Coronary artery (tissue), 2 donors: Measurements from ENCODE around the gene CMTR1.

ENCODE experiments used
- DNase-seq: peaks from one replicate; pipeline ENCODE4 v3.0.0-alpha.2; 2017; ENCODE audit warnings: low spot score
- H3K27ac ChIP-seq, 2 donors: fragments of 200-600 bp; sonication (generic); one replicate each; pipeline ENCODE4 v1.5.1; 2016 to 2019
- H3K4me3 ChIP-seq: fragments of 200-600 bp; sonication (generic); 2 replicates; pipeline ENCODE4 v1.5.1; 2016; ENCODE audit warnings: mild to moderate bottlenecking, moderate library complexity
- TF ChIP-seq, protein P1 (sequence below): fragments of 200-600 bp; sonication (generic); IDR thresholded peaks from one replicate; pipeline ENCODE4 v1.5.1; 2019; ENCODE audit warnings: antibody characterized with exemption

Gene CMTR1

DNA sequence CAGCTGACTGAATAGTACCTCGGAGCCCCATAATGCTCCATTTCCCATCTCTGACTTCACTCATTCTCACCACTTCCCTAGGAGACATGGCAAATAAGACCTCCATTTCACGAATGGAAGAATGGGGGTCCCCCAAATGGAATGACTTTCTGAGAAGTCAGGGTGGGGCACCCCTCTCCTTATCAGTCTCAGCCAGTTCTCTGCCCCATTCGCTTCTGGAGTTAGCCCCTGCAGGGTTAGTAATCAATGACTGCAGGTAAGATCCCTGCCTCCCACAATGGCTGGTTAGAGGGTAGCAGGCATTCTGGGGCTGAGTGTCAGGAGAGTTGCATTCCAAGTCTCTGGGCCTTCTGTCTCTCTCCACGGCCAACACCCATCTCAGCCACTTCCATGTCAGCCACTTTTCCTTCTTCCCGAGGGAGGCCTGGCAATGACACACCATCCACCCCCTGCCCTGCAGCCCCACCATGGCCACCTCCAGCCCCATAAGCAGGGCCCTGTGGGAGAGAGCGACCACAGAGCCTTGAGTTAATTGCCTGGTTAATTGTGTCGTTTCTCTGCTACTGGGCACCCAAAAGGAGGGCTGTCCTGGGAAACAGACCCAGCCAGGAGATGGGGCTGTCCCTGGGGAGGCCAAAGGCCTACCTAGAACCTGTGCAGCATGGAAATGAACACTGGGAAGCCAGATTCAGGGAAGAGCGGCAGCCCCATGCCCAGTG, 53.3 kb downstream of the CMTR1 start:
- no peak for DNase-seq
- TF ChIP-seq, protein P1, sequence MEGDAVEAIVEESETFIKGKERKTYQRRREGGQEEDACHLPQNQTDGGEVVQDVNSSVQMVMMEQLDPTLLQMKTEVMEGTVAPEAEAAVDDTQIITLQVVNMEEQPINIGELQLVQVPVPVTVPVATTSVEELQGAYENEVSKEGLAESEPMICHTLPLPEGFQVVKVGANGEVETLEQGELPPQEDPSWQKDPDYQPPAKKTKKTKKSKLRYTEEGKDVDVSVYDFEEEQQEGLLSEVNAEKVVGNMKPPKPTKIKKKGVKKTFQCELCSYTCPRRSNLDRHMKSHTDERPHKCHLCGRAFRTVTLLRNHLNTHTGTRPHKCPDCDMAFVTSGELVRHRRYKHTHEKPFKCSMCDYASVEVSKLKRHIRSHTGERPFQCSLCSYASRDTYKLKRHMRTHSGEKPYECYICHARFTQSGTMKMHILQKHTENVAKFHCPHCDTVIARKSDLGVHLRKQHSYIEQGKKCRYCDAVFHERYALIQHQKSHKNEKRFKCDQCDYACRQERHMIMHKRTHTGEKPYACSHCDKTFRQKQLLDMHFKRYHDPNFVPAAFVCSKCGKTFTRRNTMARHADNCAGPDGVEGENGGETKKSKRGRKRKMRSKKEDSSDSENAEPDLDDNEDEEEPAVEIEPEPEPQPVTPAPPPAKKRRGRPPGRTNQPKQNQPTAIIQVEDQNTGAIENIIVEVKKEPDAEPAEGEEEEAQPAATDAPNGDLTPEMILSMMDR, result no peak
- H3K4me3 ChIP-seq, result no peak overlapping the region
- H3K27ac ChIP-seq, result no peak overlapping the region

DNA sequence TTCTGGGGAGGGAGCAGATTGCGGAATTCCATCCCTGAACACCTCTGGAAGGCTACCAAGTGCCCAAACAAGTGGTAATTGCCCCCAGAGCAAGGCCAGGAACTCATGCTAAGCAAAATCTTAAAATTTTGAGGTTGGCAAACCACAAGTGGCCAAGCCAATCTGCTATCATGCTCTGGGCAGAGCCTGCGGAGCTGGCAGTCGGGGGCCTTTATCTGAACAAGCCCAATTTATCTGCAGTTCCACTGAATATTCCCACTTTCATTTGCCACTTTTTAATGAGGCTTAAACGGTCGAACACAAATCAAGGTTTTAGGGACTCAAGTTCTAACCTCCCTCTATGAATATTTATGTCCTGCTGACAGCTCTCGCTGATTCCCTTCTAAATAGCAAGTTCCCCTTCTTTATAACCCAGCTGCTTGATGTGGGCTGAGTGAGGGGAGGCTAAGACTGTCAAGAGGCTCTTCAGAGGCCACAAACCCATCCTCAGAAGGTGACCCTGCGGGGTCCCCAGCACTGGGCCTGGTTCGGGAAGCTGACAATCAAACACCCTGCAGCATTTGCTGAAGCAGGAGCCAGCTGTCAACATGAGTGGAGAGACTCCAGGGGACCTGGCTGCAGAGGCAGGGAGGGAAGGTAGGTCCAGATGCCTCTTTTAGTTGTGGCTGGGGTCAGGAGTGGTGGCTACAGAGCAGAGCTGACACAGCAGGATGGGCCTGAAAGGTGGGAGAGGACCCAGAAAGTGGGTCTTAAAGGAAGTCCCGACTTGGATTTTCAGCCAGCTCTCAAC, 54.8 kb downstream of the CMTR1 start:
- no peak for DNase-seq
- H3K4me3 ChIP-seq, result no peak overlapping the region
- TF ChIP-seq, protein P1, result no peak
- no peak overlapping the region for H3K27ac ChIP-seq

DNA sequence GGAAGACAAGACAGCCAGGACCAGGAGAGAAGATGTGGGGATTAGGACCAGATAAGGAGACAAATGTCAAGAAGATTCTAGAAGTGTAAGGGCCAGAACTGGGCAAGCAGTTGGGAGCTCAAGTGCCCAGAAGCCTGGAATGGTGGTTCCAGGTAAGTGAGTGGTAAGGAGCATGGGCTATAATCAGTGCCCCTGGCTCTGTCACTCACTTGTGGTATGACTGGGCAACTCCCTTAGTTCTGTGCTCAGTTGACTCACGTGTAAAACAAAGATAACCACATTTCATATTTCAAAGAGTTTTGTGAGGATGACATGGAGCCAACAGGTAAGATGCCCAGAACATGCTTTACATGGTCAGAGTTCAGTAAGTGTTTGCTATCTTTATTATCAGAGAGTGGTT, 55.5 kb downstream of the CMTR1 start:
- Histone ChIP-seq H3K4me3 (no peak overlapping the region), H3K27ac (no peak overlapping the region)
- TF ChIP-seq, protein P1, result no peak
- no peak for DNase-seq

DNA sequence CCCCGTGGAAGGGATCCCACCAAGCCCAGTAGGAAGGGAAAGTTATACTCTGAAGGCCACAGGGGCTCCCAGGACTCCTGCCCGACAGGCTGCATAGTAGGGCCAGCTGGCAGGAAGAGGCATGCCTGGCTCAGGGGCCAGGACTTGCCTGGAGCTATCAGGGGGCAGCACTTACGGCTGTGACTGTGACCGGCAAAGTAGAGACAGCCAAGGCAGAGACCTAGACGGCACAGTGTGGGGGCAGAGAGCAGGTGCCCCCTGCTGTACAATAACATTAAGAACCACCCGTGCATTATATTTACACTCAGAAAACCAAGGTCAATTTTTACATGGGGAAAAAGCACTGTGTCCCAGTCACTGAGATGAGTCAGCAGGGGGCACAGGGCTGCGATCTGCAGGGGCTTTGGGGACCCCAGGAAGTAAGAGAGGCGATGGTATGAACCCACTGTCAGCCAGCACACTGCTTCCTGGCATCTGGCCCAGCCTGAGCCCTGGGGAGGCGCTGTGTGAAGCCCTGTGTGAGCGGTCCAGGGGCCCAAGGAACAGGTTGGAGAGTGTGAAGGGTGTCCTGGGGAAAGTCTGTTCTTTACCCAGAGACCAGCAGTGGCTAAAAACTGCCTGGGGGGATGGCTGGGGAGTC, 56.8 kb downstream of the CMTR1 start:
- TF ChIP-seq, protein P1, result no peak
- Histone ChIP-seq H3K27ac (no peak overlapping the region), H3K4me3 (no peak overlapping the region)
- no peak for DNase-seq

DNA sequence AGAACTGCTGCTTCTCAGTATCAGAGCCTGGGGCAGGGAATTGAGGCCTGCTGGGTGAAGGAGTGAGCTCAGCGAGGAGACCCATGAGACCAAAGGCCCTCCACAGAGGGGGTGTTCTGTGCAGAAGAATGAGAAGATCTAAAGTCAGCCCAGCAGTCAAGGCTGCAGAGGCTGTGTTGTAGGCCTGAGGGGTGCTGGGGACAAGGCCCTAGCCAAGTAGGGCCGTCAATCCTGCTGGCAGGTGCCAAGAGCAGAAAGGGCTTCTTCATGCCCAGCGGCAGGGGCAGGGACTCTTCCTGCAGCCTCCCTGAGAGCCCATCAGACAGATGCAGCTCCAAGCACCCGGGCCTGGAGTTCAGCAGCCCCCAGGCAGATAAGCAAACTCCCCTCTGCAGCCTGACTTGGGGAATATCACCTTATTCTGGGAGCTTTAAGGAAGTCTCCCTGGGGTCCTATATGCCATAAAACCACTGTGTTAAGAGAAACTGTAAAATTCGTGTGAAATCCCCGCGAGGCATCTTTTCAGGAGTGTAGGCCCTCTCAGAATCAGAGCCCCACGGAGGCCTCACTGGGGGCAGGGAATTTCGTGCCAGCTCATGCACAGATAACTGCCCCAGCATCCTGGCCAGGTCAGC, 57.6 kb downstream of the CMTR1 start:
- Histone ChIP-seq H3K27ac (no peak overlapping the region), H3K4me3 (no peak overlapping the region)
- DNase-seq, result no peak
- TF ChIP-seq, protein P1, result no peak

DNA sequence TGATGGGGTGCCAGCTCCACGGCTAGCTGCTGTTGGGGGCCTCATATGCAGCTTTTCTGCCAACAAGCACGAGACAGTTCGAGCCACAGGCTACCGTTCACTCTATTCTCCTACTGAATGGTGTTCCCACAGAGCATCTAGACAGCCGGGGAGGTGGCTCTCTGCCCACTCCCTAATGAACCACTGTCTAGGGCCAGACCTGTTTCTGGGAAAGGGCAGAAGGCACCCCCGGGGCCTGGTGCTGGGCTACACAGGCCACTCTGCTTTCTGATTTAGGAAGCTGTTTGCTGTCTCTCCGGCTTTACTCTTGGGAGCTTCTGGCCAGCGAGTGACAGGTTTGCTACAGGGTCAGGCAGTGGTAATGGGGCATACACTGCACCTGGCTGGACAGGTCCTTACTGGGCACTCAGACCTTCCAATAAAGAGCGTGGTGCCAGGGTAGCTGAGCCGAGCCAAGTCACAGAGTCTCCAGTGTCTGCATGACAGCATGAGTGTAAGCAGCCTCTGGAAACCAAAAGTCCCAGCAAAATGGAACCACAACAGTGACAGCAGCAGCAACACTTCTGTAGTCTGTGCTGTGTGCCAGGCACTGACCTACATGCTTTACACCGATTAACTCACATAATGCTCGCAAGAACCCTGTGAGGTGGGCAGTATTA, 58.3 kb downstream of the CMTR1 start:
- Histone ChIP-seq H3K4me3 (no peak overlapping the region), H3K27ac (no peak overlapping the region)
- no peak for DNase-seq
- TF ChIP-seq, protein P1, result no peak
